OCI-LY7 (cell line): ENCODE data around the gene PTPRJ. TPM values are rescaled to one million over a fixed set of nuclear protein-coding genes. Genes with fewer than 3 reads are reported as not detected.

ENCODE experiments used
- BruUV-seq: library from RNA; stranded (reverse); fragments of 400-500 nt; replicated peaks from 2 replicates; lab custom pipeline; 2021; lab: Mats Ljungman, UMichigan
- CTCF ChIA-PET: fragments of 300-600 bp; sonication (Branson Sonifier 250); formaldehyde crosslinking; loops from one replicate; lab custom pipeline; 2022; ENCODE audit warnings: antibody characterized with exemption; ENCODE audit not compliant: unreplicated experiment; lab: Charles Lee
- POLR2A ChIA-PET: fragments of 300-600 bp; sonication (Branson Sonifier 250); formaldehyde crosslinking; loops from one replicate; lab custom pipeline; 2022; ENCODE audit warnings: antibody characterized with exemption; lab: Charles Lee
- DNase-seq: peaks from one replicate; pipeline ENCODE4 v3.0.0-alpha.2; 2015; ENCODE audit warnings: low spot score
- H2AFZ ChIP-seq: fragments of 200-600 bp; sonication (generic), shearing (Covaris generic); 2 replicates; pipeline ENCODE4 v1.6.1; 2014; ENCODE audit warnings: mild to moderate bottlenecking, antibody characterized with exemption, low read length, moderate library complexity
- H3K27ac ChIP-seq: fragments of 200-600 bp; sonication (generic); 2 replicates; pipeline ENCODE4 v1.5.1; 2014; ENCODE audit warnings: mixed run types, low read depth, mild to moderate bottlenecking, moderate library complexity, low read length, inconsistent platforms; ENCODE audit not compliant: poor library complexity, severe bottlenecking
- H3K36me3 ChIP-seq: fragments of 200-600 bp; sonication (generic); 2 replicates; pipeline ENCODE4 v1.6.1; 2014; ENCODE audit warnings: mild to moderate bottlenecking, antibody characterized with exemption, low read length, moderate library complexity, mixed read lengths; ENCODE audit not compliant: insufficient read depth
- H3K4me1 ChIP-seq: fragments of 200-600 bp; sonication (generic); 2 replicates; pipeline ENCODE4 v1.5.1; 2014; ENCODE audit warnings: mild to moderate bottlenecking, low read length; ENCODE audit not compliant: insufficient read depth, poor library complexity, severe bottlenecking
- H3K4me2 ChIP-seq: fragments of 200-600 bp; sonication (generic); 2 replicates; pipeline ENCODE4 v1.6.1; 2014; ENCODE audit warnings: mild to moderate bottlenecking, low read length
- H3K4me3 ChIP-seq: fragments of 200-600 bp; sonication (generic); 2 replicates; pipeline ENCODE4 v1.5.1; 2014; ENCODE audit warnings: mild to moderate bottlenecking, low read depth, low read length; ENCODE audit not compliant: poor library complexity, severe bottlenecking
- H3K79me2 ChIP-seq: fragments of 200-600 bp; sonication (generic); 2 replicates; pipeline ENCODE4 v1.6.1; 2016; ENCODE audit warnings: low read depth, mild to moderate bottlenecking, low read length, moderate library complexity, mixed read lengths; ENCODE audit not compliant: insufficient read depth
- H3K9me2 ChIP-seq: fragments of 200-600 bp; sonication (generic); 2 replicates; pipeline ENCODE4 v1.6.1; 2016; ENCODE audit warnings: mild to moderate bottlenecking, low read length, mixed read lengths; ENCODE audit not compliant: insufficient read depth
- H3K9me3 ChIP-seq: fragments of 200-600 bp; sonication (generic); 2 replicates; pipeline ENCODE4 v1.6.1; 2014; ENCODE audit warnings: mild to moderate bottlenecking, mixed run types, low read length, mixed read lengths
- H4K20me1 ChIP-seq: fragments of 200-600 bp; sonication (generic); 2 replicates; pipeline ENCODE4 v1.6.1; 2014; ENCODE audit warnings: mild to moderate bottlenecking, antibody characterized with exemption, low read length, moderate library complexity, mixed read lengths; ENCODE audit not compliant: insufficient read depth
- CTCF ChIP-seq: fragments of 200-600 bp; sonication (generic); conservative IDR thresholded peaks from 2 replicates; pipeline ENCODE4 v1.5.1; 2014; ENCODE audit warnings: mild to moderate bottlenecking, antibody characterized with exemption, low read length, moderate library complexity, mixed read lengths
- EZH2phosphoT487 ChIP-seq: fragments of 200-600 bp; sonication (generic); IDR thresholded peaks from 2 replicates; pipeline ENCODE4 v1.6.1; 2018; ENCODE audit warnings: low read depth, borderline replicate concordance, mild to moderate bottlenecking, mixed run types, antibody characterized with exemption, low read length, moderate library complexity, mixed read lengths
- intact Hi-C: fragments of 100-400 bp; cut with micrococcal nuclease; formaldehyde crosslinking; loops from one replicate; pipeline ENCODE4 v1.10.0; 2022; ENCODE audit not compliant: unreplicated experiment
- total RNA-seq, 2 experiments: library from RNA; depleted of rRNA in 1 of 2; stranded (reverse); fragments of >200 nt in 1 of 2; shearing (Covaris generic) in 1 of 2; gene quantifications; 2 replicates each; pipeline ENCODE4 v1.2.3, GENCODE V29; 2014 to 2022

PTPRJ gene
- total RNA-seq, 2 experiments from 2014 or later = 5.4 to 28.3 TPM

GRCh38 chr11:48083421-48083820 lies 103.1 kb downstream of the PTPRJ start:
- peaks cover 4% of the 10 kb centered on the region; the same call in 1 of the 2 replicates for H3K79me2 ChIP-seq
- intact Hi-C loops = no loop called here
- CTCF ChIA-PET = no interaction called here

GRCh38 chr11:48085688-48086087 lies 105.3 kb downstream of the PTPRJ start:
- BruUV-seq = no TSS peak

More at GRCh38 chr11:48083421-48083820, 103.1 kb downstream of the PTPRJ start:
- TF ChIP-seq CTCF = no peak
- TF ChIP-seq EZH2phosphoT487 = no peak
- Histone ChIP-seq H3K4me3 (no peak overlapping the region), H3K9me3 (peaks cover 10% of the 10 kb centered on the region), H3K9me2 (no peaks in the 10 kb centered on the region), H4K20me1 (no peaks in the 10 kb centered on the region), H2AFZ (no peak overlapping the region), H3K36me3 (peaks cover 16% of the 10 kb centered on the region), H3K4me2 (no peak overlapping the region), H3K4me1 (peaks cover 43% of the 10 kb centered on the region), H3K27ac (no peak overlapping the region)
- POLR2A ChIA-PET = interaction anchor here (0.6 to 1.0 kb wide), 3 partner anchors 9 to 20 kb away, joined by 3 to 6 read pairs (median 4); no protein-coding TSS in a partner anchor
- no TSS peak for BruUV-seq
- DNase-seq = no peak

More at GRCh38 chr11:48085688-48086087, 105.3 kb downstream of the PTPRJ start:
- no peaks in the 10 kb centered on the region for H3K9me2 ChIP-seq
- TF ChIP-seq CTCF (no peak), EZH2phosphoT487 (no peak)
- H3K27ac ChIP-seq = no peak overlapping the region
- ChIA-PET POLR2A (no interaction called here), CTCF (no interaction called here)
- peaks cover 16% of the 10 kb centered on the region for H3K36me3 ChIP-seq
- intact Hi-C loops = no loop called here
- H4K20me1 ChIP-seq = no peaks in the 10 kb centered on the region
- H3K4me2 ChIP-seq = no peak overlapping the region
- peaks cover 10% of the 10 kb centered on the region for H3K9me3 ChIP-seq
- H2AFZ ChIP-seq = no peak overlapping the region
- peaks cover 31% of the 10 kb centered on the region for H3K4me1 ChIP-seq
- H3K79me2 ChIP-seq = peaks cover 4% of the 10 kb centered on the region; the same call in 1 of the 2 replicates
- no peak for DNase-seq
- no peak overlapping the region for H3K4me3 ChIP-seq
